ENCODE results near the gene PDCD5.
"Not testable (repeated sequence)": the region's sequence is repeated elsewhere in the genome, so short reads cannot be mapped to it uniquely, and the experiment has no call there.

The PDCD5 gene

GRCh38 chr19:32580901-32581704 is at the start of gene PDCD5:
PDCD5 (plus strand) TSS chr19:32581190; CDS start chr19:32581262, 72 bp downstream.
- ChIA-PET POLR2A (ENCODE audit: low non-redundant PET) (interaction anchor here (0.6 kb wide), 1 partner anchor 101 kb away, joined by 3 read pairs; no protein-coding TSS in a partner anchor), CTCF (interaction anchor here (0.7 to 0.8 kb wide), 2 partner anchors 86 to 1899 kb away, joined by 3 read pairs; no protein-coding TSS in a partner anchor)
- peak; percentile 94 for DNase-seq (ENCODE audit: low spot score)
- peak within 1 kb of the TSS; percentile 80 for H3K27ac ChIP-seq
- TF ChIP-seq, protein P1, sequence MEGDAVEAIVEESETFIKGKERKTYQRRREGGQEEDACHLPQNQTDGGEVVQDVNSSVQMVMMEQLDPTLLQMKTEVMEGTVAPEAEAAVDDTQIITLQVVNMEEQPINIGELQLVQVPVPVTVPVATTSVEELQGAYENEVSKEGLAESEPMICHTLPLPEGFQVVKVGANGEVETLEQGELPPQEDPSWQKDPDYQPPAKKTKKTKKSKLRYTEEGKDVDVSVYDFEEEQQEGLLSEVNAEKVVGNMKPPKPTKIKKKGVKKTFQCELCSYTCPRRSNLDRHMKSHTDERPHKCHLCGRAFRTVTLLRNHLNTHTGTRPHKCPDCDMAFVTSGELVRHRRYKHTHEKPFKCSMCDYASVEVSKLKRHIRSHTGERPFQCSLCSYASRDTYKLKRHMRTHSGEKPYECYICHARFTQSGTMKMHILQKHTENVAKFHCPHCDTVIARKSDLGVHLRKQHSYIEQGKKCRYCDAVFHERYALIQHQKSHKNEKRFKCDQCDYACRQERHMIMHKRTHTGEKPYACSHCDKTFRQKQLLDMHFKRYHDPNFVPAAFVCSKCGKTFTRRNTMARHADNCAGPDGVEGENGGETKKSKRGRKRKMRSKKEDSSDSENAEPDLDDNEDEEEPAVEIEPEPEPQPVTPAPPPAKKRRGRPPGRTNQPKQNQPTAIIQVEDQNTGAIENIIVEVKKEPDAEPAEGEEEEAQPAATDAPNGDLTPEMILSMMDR (conservative IDR thresholded peaks at IDR 0.05; ENCODE audit: low read depth): no peak

DNA sequence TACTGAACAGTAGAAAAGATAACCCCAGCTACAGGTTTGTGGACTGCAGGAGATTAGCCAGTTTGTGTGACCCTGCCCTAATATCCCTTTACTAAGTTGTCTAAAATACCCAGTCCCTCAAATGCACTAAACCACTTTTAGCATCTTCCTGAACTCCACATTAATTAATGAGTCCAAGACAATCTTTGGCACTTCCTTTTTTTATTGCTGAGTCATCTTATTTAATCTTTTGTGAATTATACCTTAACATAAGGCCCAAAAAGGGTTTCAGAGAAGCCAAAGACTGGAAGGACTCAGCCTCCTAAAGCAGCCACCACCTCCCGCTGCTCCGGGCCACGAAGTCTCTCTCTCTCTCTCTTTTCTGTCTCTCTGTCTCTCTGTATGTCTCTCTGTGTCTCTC is 48.8 kb upstream of the PDCD5 start:
- TF ChIP-seq, protein P1 (conservative IDR thresholded peaks at IDR 0.05; ENCODE audit: low read depth): no peak
- CTCF ChIA-PET: no interaction called here
- POLR2A ChIA-PET (ENCODE audit: low non-redundant PET): no interaction called here

DNA sequence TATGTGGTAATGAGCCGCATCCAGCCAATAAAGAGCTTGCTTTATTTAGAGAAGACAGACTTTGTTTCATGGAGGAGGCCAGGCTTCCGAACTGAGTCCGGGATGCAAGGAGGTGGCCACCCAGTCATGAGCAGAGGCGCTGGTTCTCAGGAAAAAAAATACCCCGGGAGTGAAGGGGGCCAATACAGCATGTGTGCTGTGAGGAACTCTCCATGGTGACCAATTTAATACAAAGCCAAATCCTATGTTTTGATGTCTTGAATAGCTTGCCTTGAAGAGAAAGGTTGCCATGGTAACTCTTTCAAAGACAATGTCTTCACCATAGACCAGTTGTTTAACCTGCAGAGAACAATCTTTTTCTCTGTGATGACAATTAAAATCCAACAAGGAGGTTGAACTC is 43.4 kb upstream of the PDCD5 start:
- CTCF ChIA-PET: interaction anchor here (0.5 kb wide), 1 partner anchor 190 kb away, joined by 6 read pairs; no protein-coding TSS in a partner anchor
- TF ChIP-seq, protein P1 (conservative IDR thresholded peaks at IDR 0.05; ENCODE audit: low read depth): no peak
- no peak overlapping the region for H3K27ac ChIP-seq
- no peak for DNase-seq (ENCODE audit: low spot score)
- POLR2A ChIA-PET (ENCODE audit: low non-redundant PET): no interaction called here

More for the DNA sequence above, 48.8 kb upstream of the PDCD5 start:
- DNase-seq (ENCODE audit: low spot score): no peak
- H3K27ac ChIP-seq: no peak overlapping the region

GRCh38 chr19:32539240-32539916 is 41.6 kb upstream of the PDCD5 start:
- ChIA-PET CTCF (no interaction called here), POLR2A (ENCODE audit: low non-redundant PET) (no interaction called here)
- TF ChIP-seq, protein P1 (conservative IDR thresholded peaks at IDR 0.05; ENCODE audit: low read depth): no peak
- no peak for DNase-seq (ENCODE audit: low spot score)
- H3K27ac ChIP-seq: no peak overlapping the region

DNA sequence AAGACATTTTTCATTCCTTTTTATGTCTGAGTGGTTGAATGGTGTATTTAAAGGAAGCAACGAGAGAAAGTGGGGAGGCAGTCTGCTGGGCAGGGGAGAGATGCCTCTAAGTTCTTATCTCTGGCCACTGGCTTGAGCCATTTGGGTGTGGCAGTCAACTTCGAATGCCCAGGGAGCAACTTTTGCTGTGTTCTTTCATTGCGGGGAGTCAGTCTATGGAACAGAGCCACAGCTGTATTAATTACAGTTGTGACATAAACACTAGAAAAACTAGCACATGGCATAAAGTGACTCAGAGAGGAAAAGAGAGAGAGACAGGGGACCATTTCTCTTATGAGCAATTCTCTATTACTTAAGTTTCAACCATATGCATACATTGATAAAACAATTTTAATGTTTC is 40.4 kb upstream of the PDCD5 start:
- TF ChIP-seq, protein P1 (conservative IDR thresholded peaks at IDR 0.05; ENCODE audit: low read depth): no peak
- ChIA-PET POLR2A (ENCODE audit: low non-redundant PET) (no interaction called here), CTCF (no interaction called here)
- DNase-seq (ENCODE audit: low spot score): no peak
- no peak overlapping the region for H3K27ac ChIP-seq

- POLR2A ChIA-PET (ENCODE audit: low non-redundant PET); CTCF ChIA-PET; H3K27ac ChIP-seq; DNase-seq (ENCODE audit: low spot score): not testable (repeated sequence)
Observed at GRCh38 chr19:32541376-32541775, 39.6 kb upstream of the PDCD5 start.
